Measurements from ENCODE around the gene COG3.
A peak's percentile ranks its signal among the peaks of the same experiment; 100 is the strongest.
"Not testable (repeated sequence)": the region's sequence is repeated elsewhere in the genome, so short reads cannot be mapped to it uniquely, and the experiment has no call there.

COG3 gene

GRCh38 chr13:45464687-45465453 lies at the start of gene COG3:
COG3 (plus strand) TSS chr13:45464939; CDS start chr13:45465037, 98 bp downstream.
- peak; percentile 82 for DNase-seq

GRCh38 chr13:45415112-45415511 lies 49.6 kb upstream of the COG3 start:
- DNase-seq: no peak

- DNase-seq: no peak
Observed at GRCh38 chr13:45416516-45417128, 48.1 kb upstream of the COG3 start.

- peak; percentile 82 for DNase-seq
Observed at GRCh38 chr13:45417790-45418534, 46.8 kb upstream of the COG3 start, which contains the start of gene SLC25A30. SLC25A30 (minus strand) TSS chr13:45418373; CDS start chr13:45411425, 6,948 bp downstream.

GRCh38 chr13:45419389-45419788 lies 45.4 kb upstream of the COG3 start:
- DNase-seq: not testable (repeated sequence)

- no peak for DNase-seq
Observed at GRCh38 chr13:45419945-45420344, 44.8 kb upstream of the COG3 start.

- DNase-seq: no peak
Observed at GRCh38 chr13:45422731-45423292, 41.9 kb upstream of the COG3 start.

- DNase-seq: not testable (repeated sequence)
Observed at GRCh38 chr13:45426056-45426841, 38.5 kb upstream of the COG3 start.

GRCh38 chr13:45432737-45433380 lies 31.9 kb upstream of the COG3 start:
- DNase-seq: no peak

- DNase-seq: no peak
Observed at GRCh38 chr13:45433381-45433790, 31.4 kb upstream of the COG3 start.

GRCh38 chr13:45434556-45435371 lies 30.0 kb upstream of the COG3 start:
- no peak for DNase-seq

GRCh38 chr13:45436332-45436731 lies 28.4 kb upstream of the COG3 start:
- DNase-seq: no peak

- no peak for DNase-seq
Observed at GRCh38 chr13:45436953-45437352, 27.8 kb upstream of the COG3 start.

GRCh38 chr13:45437947-45438346 lies 26.8 kb upstream of the COG3 start:
- no peak for DNase-seq

GRCh38 chr13:45439008-45439407 lies 25.7 kb upstream of the COG3 start:
- no peak for DNase-seq

- DNase-seq: no peak
Observed at GRCh38 chr13:45439781-45440462, 24.8 kb upstream of the COG3 start.

- no peak for DNase-seq
Observed at GRCh38 chr13:45441633-45442032, 23.1 kb upstream of the COG3 start.

- no peak for DNase-seq
Observed at GRCh38 chr13:45445053-45445452, 19.7 kb upstream of the COG3 start.

GRCh38 chr13:45446181-45446580 lies 18.6 kb upstream of the COG3 start:
- DNase-seq: no peak

- DNase-seq: no peak
Observed at GRCh38 chr13:45447050-45447661, 17.6 kb upstream of the COG3 start.

All from NCI-H2171 (cell line).